H54 (cell line): ENCODE data around the gene FLYWCH2.

Experiments used
- DNase-seq: peaks from one replicate; pipeline ENCODE4 v3.0.0; 2011; ENCODE audit warnings: low spot score, mixed read lengths; ENCODE audit not compliant: insufficient read length
- FAIRE-seq: peaks from 3 replicates; lab custom pipeline; 2011; peaks lifted over from hg19 to GRCh38; lab: Jason Lieb, UNC
- POLR2A ChIP-seq: IDR thresholded peaks from 2 replicates; pipeline ENCODE4 v1.6.1; 2011; ENCODE audit warnings: low read depth, mild to moderate bottlenecking, low read length

The FLYWCH2 gene

GRCh38 chr16:2858245-2859025 lies 24.6 kb upstream of the FLYWCH2 start:
- no peak for FAIRE-seq
- TF ChIP-seq POLR2A: no peak
- DNase-seq: no peak

GRCh38 chr16:2859686-2860265 lies 23.2 kb upstream of the FLYWCH2 start:
- DNase-seq (no peak), FAIRE-seq (no peak)
- no peak for TF ChIP-seq POLR2A

- FAIRE-seq (no peak), DNase-seq (no peak)
- no peak for TF ChIP-seq POLR2A
Observed at GRCh38 chr16:2860826-2861567, 22.0 kb upstream of the FLYWCH2 start.

- no peak for DNase-seq
- FAIRE-seq: no peak
- TF ChIP-seq POLR2A: no peak
Observed at GRCh38 chr16:2865651-2866050, 17.4 kb upstream of the FLYWCH2 start.

GRCh38 chr16:2866431-2866830 lies 16.6 kb upstream of the FLYWCH2 start:
- no peak for DNase-seq
- no peak for FAIRE-seq
- no peak for TF ChIP-seq POLR2A

GRCh38 chr16:2867661-2867986 lies 15.4 kb upstream of the FLYWCH2 start:
- TF ChIP-seq POLR2A: no peak
- FAIRE-seq: no peak
- DNase-seq: no peak

- FAIRE-seq (peak; percentile 68), DNase-seq (peak; percentile 94)
- peak; percentile 58; the same call in 1 of the 2 replicates for TF ChIP-seq POLR2A
Observed at GRCh38 chr16:2867987-2868789, 14.8 kb upstream of the FLYWCH2 start.

- TF ChIP-seq POLR2A: no peak
- DNase-seq (no peak), FAIRE-seq (no peak)
Observed at GRCh38 chr16:2871926-2872325, 11.1 kb upstream of the FLYWCH2 start.

- FAIRE-seq (no peak), DNase-seq (no peak)
- no peak for TF ChIP-seq POLR2A
Observed at GRCh38 chr16:2874032-2874911, 8.7 kb upstream of the FLYWCH2 start.

GRCh38 chr16:2874912-2875362 lies 8.1 kb upstream of the FLYWCH2 start:
- DNase-seq (peak; percentile 61), FAIRE-seq (no peak)
- no peak for TF ChIP-seq POLR2A

GRCh38 chr16:2879854-2880508 lies 3.0 kb upstream of the FLYWCH2 start:
- TF ChIP-seq POLR2A: no peak
- no peak for DNase-seq
- FAIRE-seq: no peak
